WI38 (cell line): ENCODE results near the gene XCR1.

Source experiments
- H3K4me3 ChIP-seq: 2 replicates; pipeline ENCODE4 v1.5.1; 2011; ENCODE audit warnings: low read depth, mild to moderate bottlenecking, control low read depth, low read length
- TF ChIP-seq, protein P1 (sequence below): IDR thresholded peaks from 2 replicates; pipeline ENCODE4 v1.5.1; 2012; ENCODE audit warnings: low read depth, mild to moderate bottlenecking, control low read depth, low read length

The XCR1 gene

DNA sequence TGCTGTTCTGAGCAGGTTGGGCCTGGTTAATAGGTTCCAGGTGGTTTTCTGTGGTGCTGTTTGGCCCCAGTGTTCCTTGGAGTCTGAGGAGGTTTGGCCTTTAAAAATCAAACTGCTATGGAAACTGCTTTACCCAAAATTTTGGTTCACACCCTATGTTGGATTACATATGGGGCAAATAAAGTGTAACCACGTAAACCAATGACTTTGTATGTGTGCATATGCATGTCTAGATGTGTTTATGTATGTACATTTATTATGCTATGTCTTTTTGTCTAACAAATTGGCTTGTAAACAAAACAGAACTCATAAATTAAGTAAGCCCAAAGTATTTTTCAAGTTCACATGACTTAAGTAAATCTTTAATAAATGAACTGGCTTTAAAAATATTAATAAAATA is 8.9 kb upstream of the XCR1 start:
- no peak overlapping the region for H3K4me3 ChIP-seq
- TF ChIP-seq, protein P1, sequence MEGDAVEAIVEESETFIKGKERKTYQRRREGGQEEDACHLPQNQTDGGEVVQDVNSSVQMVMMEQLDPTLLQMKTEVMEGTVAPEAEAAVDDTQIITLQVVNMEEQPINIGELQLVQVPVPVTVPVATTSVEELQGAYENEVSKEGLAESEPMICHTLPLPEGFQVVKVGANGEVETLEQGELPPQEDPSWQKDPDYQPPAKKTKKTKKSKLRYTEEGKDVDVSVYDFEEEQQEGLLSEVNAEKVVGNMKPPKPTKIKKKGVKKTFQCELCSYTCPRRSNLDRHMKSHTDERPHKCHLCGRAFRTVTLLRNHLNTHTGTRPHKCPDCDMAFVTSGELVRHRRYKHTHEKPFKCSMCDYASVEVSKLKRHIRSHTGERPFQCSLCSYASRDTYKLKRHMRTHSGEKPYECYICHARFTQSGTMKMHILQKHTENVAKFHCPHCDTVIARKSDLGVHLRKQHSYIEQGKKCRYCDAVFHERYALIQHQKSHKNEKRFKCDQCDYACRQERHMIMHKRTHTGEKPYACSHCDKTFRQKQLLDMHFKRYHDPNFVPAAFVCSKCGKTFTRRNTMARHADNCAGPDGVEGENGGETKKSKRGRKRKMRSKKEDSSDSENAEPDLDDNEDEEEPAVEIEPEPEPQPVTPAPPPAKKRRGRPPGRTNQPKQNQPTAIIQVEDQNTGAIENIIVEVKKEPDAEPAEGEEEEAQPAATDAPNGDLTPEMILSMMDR: no peak

DNA sequence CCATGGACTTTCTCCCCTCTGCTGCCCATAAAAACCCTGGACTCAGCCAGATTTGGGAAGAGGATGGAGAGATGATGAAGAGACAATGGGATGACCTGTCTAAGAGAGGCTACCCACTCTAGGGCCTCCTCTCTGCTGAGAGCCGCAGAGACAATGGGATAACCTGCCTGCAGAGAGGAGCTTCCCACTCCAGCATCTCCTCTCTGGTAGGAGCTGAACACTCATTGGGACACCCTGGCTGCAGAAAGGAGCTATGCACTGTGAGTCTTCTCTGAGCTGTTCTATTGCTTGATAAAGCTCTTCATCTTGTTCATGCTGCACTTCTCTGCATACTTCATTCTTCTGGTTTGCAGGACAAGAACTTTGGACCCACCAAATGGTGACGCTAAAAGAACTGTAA is 4.5 kb upstream of the XCR1 start:
- no peak overlapping the region for H3K4me3 ChIP-seq
- TF ChIP-seq, protein P1: no peak

DNA sequence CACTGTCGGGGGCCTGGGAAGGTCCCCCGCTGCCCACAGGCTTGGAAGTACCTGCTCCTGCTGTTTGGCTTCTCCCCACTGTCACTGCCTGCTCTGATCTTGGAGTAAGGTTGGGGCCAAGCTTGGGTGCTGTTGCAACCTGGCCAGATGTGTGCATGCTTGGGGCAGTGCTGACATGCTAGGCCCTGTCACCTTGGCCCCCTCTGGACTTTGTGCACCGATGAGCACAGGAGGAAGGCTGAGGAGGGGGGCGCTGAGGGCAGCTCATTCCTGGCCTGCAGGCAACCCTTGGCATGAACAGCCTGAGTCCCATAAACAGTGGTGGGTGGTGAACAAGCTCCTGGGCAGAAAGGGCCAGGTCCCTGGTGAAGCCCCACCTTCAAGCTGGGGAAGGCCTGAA is 4.0 kb upstream of the XCR1 start:
- H3K4me3 ChIP-seq: no peak overlapping the region
- TF ChIP-seq, protein P1: no peak

DNA sequence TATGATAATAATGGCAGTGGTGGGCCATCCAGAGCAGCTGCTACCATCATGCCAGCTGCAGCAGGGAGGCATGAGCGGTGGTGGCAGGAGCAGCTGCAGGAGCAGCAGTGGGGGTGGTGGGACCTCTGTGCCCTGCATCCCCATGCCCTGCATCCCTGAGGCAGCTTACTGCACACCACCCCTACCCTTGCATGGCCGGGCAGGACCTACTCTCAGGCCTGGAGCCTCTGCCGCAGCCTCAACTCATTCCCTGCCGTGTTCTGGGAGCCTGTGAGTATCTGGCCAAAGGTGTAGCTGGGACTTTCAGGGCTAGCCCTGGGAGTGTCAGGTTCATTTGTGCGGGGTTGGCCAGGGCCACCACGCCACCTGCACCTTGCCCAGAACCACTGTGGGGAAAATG is 3.3 kb upstream of the XCR1 start:
- no peak overlapping the region for H3K4me3 ChIP-seq
- TF ChIP-seq, protein P1: no peak

DNA sequence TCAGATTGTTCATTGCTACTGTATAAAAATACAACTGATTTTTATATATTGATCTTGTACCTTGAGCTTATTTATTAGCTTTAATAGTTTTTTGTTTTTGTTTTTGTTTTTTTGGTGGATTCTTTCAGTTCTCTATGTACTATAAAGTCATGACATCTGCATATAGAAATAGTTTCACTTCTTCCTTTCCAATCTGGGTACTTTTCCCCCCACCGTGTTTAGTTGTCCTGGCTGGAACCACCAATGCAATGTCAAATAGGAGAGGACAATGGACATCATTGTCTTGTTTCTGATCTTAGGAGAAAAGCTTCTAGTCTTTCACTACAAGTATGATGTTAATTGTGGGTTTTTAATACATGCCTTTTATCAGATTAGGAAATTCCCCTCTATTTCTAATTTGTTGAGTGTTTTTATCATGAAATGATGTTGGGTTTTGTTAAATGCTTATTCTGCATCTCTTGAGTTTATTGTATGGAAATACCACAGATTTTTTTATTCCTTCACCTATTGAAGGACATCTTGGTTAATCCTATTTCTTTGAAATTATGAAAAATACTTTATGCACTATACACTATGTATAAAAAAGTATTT is 2.8 kb upstream of the XCR1 start:
- no peak overlapping the region for H3K4me3 ChIP-seq
- TF ChIP-seq, protein P1: no peak

DNA sequence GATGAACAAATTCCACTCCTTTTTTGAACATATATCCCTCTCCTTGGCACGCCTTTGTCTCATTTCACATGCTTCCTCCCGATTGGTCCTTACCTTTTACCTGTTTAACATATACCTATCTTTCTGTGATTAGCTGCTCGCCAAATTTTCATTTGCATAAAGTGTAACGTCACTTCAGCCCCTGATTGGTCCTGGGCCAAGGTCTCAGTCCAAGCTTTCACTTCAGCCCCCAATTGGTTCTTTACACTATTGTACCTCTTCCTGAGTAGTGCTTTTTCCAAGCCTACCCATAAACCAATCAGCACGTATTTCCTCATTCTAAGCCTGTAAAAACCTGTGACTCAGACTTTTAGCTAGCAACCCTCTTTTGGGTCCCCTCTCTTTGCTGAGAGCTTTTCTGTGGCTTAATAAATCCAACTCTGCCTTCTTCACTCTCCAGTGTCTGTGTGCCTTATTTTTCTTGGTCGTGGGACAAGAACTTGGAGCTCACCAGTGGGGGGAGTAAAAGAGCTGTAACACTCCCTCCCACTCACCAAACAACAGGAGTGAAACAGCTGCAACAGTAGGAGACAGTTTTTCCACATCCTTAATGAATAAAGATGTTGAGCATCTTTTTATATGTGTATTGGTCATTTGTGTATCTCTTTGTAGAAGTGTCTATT is 584 bp upstream of the XCR1 start:
- TF ChIP-seq, protein P1: no peak
- H3K4me3 ChIP-seq: no peak overlapping the region

DNA sequence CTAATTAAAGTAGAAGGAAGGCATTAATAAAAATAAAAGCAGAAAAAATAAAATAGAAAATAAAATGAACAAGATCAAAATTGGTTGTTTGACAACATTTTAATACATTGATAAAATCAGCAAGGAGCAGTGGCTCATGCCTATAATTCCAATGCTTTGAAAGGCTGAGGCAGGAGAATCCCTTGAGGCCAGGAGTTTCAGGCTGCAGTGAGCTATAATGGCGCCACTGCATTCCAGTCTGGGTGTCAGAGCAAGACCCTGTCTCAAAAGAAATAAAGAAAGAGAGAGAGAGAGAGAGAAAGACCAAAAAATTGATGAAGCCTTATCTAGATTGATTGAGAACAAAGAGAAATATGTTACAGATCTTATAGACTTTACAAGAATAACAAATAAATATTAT is 2.1 kb downstream of the XCR1 start:
- H3K4me3 ChIP-seq: no peak overlapping the region
- TF ChIP-seq, protein P1: no peak
